Vagina (tissue), 2 donors: ENCODE measurements around the gene PARD3. TPM values are rescaled to one million over a fixed set of nuclear protein-coding genes. Genes with fewer than 3 reads are reported as not detected.

Experiments
- DNase-seq, 2 donors: peaks; one replicate each; pipeline ENCODE4 v3.0.0-alpha.2; 2017; ENCODE audit errors: extremely low spot score in 2 of 2
- H3K27ac ChIP-seq: fragments of 200-600 bp; sonication (generic); one replicate; pipeline ENCODE4 v1.5.1; 2019
- H3K27me3 ChIP-seq: fragments of 200-600 bp; sonication (generic); one replicate; pipeline ENCODE4 v1.5.1; 2019
- H3K36me3 ChIP-seq, 2 donors: fragments of 200-600 bp; sonication (generic); one replicate each; pipeline ENCODE4 v1.5.1; 2017 to 2019
- H3K4me1 ChIP-seq: fragments of 200-600 bp; sonication (generic); one replicate; pipeline ENCODE4 v1.5.1; 2019
- H3K4me3 ChIP-seq, 2 donors: fragments of 200-600 bp; sonication (generic); 1 replicate in 1 of 2; 2 replicates in 1 of 2; pipeline ENCODE4 v1.5.1; 2016 to 2019
- H3K9me3 ChIP-seq: fragments of 200-600 bp; sonication (generic); one replicate; pipeline ENCODE4 v1.5.1; 2019
- POLR2A ChIP-seq, 2 donors: fragments of 450-650 bp; IDR thresholded peaks; one replicate each; pipeline ENCODE4 v1.6.1; 2017; ENCODE audit warnings: antibody characterized with exemption in 2 of 2, mild to moderate bottlenecking in 2 of 2, moderate library complexity in 2 of 2
- POLR2AphosphoS5 ChIP-seq, 2 donors: sonication (generic); formaldehyde crosslinking; IDR thresholded peaks; one replicate each; pipeline ENCODE4 v1.9.0; 2017; ENCODE audit warnings: antibody characterized with exemption in 2 of 2, mild to moderate bottlenecking in 2 of 2, low read depth in 1 of 2; ENCODE audit not compliant: insufficient read depth in 1 of 2
- intact Hi-C: fragments of 100-400 bp; cut with DNase I; formaldehyde crosslinking; loops from one replicate; pipeline ENCODE4 v1.15.1; 2023
- total RNA-seq: library from RNA; depleted of rRNA; stranded (reverse); fragments of >200 nt; gene quantifications from one replicate; pipeline ENCODE4 v1.2.3, GENCODE V29; 2016
- TF ChIP-seq, protein P1 (sequence below), 3 experiments: fragments of 450-650 bp in 2 of 3; fragments of 200-600 bp in 1 of 3; sonication (generic) in 1 of 3; IDR thresholded peaks; one replicate each; pipeline ENCODE4 v1.5.1; 2017 to 2019; ENCODE audit warnings: antibody characterized with exemption in 3 of 3, mild to moderate bottlenecking in 2 of 3, moderate library complexity in 2 of 3

The PARD3 gene
- total RNA-seq, 1 donor from 2014 or later = 95.5 TPM

DNA sequence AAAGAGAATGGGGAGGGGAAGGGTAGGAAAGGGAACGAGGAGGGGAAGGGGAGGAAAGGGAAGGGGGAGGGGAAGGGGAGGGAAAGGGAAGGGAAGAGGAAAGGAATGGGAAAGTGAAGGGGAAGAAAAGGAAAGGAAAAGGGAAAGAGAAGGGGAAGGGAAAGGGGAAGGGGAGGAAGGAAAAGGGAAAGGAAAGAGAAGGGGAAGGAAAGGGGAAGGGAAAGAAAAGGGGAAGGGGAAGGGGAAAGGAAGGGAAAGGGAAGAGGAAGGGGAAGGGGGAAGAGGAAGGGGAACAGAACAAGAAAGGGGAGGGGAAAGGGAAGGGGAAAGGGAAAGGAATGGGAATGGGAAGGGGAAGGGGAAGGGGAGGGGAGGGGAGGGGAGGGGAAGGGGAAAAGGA is 352.1 kb downstream of the PARD3 start:
- no peak for DNase-seq
- Histone ChIP-seq H3K27ac (no peak overlapping the region), H3K27me3 (no peaks in the 10 kb centered on the region), H3K4me1 (no peaks in the 10 kb centered on the region), H3K9me3 (no peaks in the 10 kb centered on the region), H3K4me3 (no peak overlapping the region), H3K36me3 (peaks cover 0 to under 1% of the 10 kb centered on the region in 2 donors)
- intact Hi-C loops = no loop called here
- no peak for TF ChIP-seq POLR2A (IDR thresholded peaks at IDR 0.05)
- TF ChIP-seq, protein P1, sequence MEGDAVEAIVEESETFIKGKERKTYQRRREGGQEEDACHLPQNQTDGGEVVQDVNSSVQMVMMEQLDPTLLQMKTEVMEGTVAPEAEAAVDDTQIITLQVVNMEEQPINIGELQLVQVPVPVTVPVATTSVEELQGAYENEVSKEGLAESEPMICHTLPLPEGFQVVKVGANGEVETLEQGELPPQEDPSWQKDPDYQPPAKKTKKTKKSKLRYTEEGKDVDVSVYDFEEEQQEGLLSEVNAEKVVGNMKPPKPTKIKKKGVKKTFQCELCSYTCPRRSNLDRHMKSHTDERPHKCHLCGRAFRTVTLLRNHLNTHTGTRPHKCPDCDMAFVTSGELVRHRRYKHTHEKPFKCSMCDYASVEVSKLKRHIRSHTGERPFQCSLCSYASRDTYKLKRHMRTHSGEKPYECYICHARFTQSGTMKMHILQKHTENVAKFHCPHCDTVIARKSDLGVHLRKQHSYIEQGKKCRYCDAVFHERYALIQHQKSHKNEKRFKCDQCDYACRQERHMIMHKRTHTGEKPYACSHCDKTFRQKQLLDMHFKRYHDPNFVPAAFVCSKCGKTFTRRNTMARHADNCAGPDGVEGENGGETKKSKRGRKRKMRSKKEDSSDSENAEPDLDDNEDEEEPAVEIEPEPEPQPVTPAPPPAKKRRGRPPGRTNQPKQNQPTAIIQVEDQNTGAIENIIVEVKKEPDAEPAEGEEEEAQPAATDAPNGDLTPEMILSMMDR (IDR thresholded peaks at IDR 0.05) = no peak
- no peak for TF ChIP-seq POLR2AphosphoS5 (IDR thresholded peaks at IDR 0.05; ENCODE audit: insufficient read depth in 1 of 2, low read depth in 1 of 2)

DNA sequence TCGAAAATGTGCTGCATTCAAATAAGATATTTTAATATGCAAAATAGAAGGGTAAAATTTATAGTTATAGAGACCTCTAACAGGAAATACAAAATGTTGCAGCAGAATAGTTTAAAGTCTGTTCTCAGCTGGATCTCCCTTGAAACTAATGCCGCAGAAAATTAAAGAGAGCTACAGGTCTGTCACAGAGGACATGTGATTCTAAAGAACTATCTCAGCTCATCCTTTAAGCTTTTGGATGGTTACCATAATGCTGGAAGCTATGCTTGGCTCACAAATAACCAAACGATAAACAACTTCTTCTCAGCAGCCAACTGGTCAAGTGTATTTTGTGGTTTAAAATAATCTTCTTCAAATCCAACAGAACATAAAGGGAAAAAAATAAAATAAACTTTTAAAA is 353.0 kb downstream of the PARD3 start:
- Histone ChIP-seq H3K4me1 (no peaks in the 10 kb centered on the region), H3K27me3 (no peaks in the 10 kb centered on the region), H3K9me3 (no peaks in the 10 kb centered on the region), H3K36me3 (no peaks in the 10 kb centered on the region), H3K27ac (no peak overlapping the region), H3K4me3 (no peak overlapping the region)
- TF ChIP-seq POLR2AphosphoS5 (IDR thresholded peaks at IDR 0.05; ENCODE audit: insufficient read depth in 1 of 2, low read depth in 1 of 2) (no peak), POLR2A (IDR thresholded peaks at IDR 0.05) (no peak)
- intact Hi-C loops = no loop called here
- no peak for DNase-seq

DNA sequence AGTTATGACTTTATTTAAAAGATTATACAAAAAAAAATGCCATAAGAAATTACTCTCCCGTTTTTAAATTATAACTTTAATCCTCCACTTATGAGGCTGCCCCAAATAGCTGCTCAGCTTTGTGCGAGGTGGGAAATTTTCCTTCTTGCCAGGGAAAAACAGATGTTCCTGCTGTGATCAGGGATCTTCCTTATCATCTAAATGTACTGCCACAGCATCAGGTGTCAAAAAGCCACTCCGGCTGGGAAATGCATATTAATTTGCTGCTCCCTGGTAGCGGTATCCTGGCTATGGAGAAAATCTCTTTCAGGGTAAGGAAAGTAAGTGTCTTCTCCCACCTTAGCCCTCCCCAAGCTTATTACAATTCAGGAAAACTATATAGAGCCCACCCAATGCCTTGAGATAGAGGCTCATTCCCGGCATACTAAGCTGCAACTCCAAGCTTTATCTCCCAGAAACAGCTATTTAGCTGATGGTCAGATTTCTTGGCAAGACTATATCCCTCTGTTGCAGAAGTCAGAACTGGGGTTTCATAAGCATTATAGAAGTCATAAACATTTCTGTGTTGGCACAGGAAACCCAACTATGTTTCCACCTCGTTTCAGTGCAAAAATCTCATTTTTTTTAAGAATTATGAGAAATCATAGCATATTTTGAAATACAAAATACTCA is 360.4 kb downstream of the PARD3 start:
- intact Hi-C loops = no loop called here
- Histone ChIP-seq H3K27ac (no peak overlapping the region), H3K36me3 (no peaks in the 10 kb centered on the region), H3K4me3 (no peak overlapping the region), H3K9me3 (no peaks in the 10 kb centered on the region), H3K27me3 (no peaks in the 10 kb centered on the region), H3K4me1 (no peaks in the 10 kb centered on the region)
- DNase-seq = no peak
- TF ChIP-seq, protein P1 (IDR thresholded peaks at IDR 0.05) = no peak
- TF ChIP-seq POLR2AphosphoS5 (IDR thresholded peaks at IDR 0.05; ENCODE audit: insufficient read depth in 1 of 2, low read depth in 1 of 2) (no peak), POLR2A (IDR thresholded peaks at IDR 0.05) (no peak)

DNA sequence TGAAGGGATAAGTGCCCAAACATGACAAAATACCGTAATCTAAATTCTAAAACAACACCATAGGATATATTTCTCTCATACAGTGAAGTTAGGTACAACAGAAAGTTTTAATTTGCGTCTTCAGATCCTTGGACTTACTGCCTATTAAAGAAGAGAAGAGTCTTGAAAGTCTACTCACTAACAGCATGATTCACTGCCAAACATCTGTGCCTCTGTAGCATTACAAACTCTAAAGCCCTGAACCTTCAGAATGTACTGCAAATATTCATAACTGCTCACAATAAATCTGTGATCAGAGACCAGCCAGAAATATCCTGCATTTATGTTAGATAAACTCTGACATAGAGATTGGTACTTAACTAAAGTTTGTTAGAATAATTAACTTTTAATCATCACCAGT is 365.3 kb downstream of the PARD3 start:
- Histone ChIP-seq H3K4me3 (no peak overlapping the region), H3K36me3 (no peaks in the 10 kb centered on the region), H3K27ac (no peak overlapping the region), H3K27me3 (no peaks in the 10 kb centered on the region), H3K4me1 (no peaks in the 10 kb centered on the region), H3K9me3 (no peaks in the 10 kb centered on the region)
- DNase-seq = no peak
- intact Hi-C loops = no loop called here
- TF ChIP-seq, protein P1 (IDR thresholded peaks at IDR 0.05) = no peak
- TF ChIP-seq POLR2AphosphoS5 (IDR thresholded peaks at IDR 0.05; ENCODE audit: insufficient read depth in 1 of 2, low read depth in 1 of 2) (no peak), POLR2A (IDR thresholded peaks at IDR 0.05) (no peak)

DNA sequence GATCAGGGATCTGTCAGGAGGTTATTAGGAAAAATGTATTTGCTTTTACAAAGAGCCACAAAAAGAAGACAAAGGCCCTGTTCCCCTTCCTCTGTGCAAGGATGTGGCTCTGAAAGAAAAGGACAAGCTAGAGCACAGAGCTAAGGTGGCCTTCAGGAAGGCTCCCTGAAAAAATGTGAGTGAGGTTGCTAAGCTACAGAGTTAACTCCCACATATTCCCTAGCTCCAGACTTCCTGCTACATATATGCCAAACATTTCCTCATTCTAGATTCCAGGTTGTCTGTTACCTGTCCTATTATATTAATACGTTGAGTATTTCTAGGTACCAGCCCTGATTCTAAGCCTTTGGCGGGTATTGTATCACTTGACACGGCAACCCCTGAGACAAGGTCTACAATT is 369.0 kb downstream of the PARD3 start:
- DNase-seq = no peak
- no peaks in the 10 kb centered on the region for H3K9me3 ChIP-seq
- peaks cover 6% of the 10 kb centered on the region for H3K4me1 ChIP-seq
- intact Hi-C loops = no loop called here
- no peaks in the 10 kb centered on the region for H3K27me3 ChIP-seq
- TF ChIP-seq, protein P1 (IDR thresholded peaks at IDR 0.05) = no peak
- TF ChIP-seq POLR2AphosphoS5 (IDR thresholded peaks at IDR 0.05; ENCODE audit: insufficient read depth in 1 of 2, low read depth in 1 of 2) (no peak), POLR2A (IDR thresholded peaks at IDR 0.05) (no peak)
- no peak overlapping the region for H3K27ac ChIP-seq
- no peaks in the 10 kb centered on the region for H3K36me3 ChIP-seq
- H3K4me3 ChIP-seq = no peak overlapping the region
